Neural cell (in vitro differentiated cells): ENCODE results near the gene PSEN1. TPM values are rescaled to one million over a fixed set of nuclear protein-coding genes. Genes with fewer than 3 reads are reported as not detected.

Source experiments
- H2AFZ ChIP-seq: fragments of 200-600, 300-800 bp; sonication (generic), shearing (Covaris generic); 2 replicates; pipeline ENCODE4 v1.6.0; 2014; ENCODE audit warnings: low read depth, mild to moderate bottlenecking, antibody characterized with exemption, low read length, moderate library complexity
- H3F3A ChIP-seq: fragments of 200-600 bp; shearing (Covaris generic); 2 replicates; pipeline ENCODE4 v1.6.1; 2016; ENCODE audit warnings: mild to moderate bottlenecking, moderate library complexity, mixed read lengths, antibody characterized with exemption, low read length; ENCODE audit not compliant: insufficient read depth, poor library complexity, severe bottlenecking
- H3K27ac ChIP-seq: fragments of 200-600, 300-800 bp; sonication (generic), shearing (Covaris generic); 2 replicates; pipeline ENCODE4 v1.5.1; 2014; ENCODE audit warnings: mild to moderate bottlenecking, low read length, moderate library complexity
- H3K27me3 ChIP-seq: fragments of 300-800, 200-600 bp; sonication (generic), shearing (Covaris generic); 2 replicates; pipeline ENCODE4 v1.6.0; 2014; ENCODE audit warnings: mild to moderate bottlenecking, low read depth, low read length, moderate library complexity; ENCODE audit not compliant: insufficient read depth
- H3K36me3 ChIP-seq: fragments of 300-800, 200-600 bp; sonication (generic), shearing (Covaris generic); 2 replicates; pipeline ENCODE4 v1.5.1; 2014; ENCODE audit warnings: mild to moderate bottlenecking, antibody characterized with exemption, low read length, moderate library complexity; ENCODE audit not compliant: insufficient read depth
- H3K4me2 ChIP-seq: fragments of 300-800, 200-600 bp; sonication (generic), shearing (Covaris generic); 2 replicates; pipeline ENCODE4 v1.6.0; 2014; ENCODE audit warnings: mild to moderate bottlenecking, low read length
- H3K4me3 ChIP-seq: fragments of 300-800, 200-600 bp; sonication (generic), shearing (Covaris generic); 2 replicates; pipeline ENCODE4 v1.5.1; 2014; ENCODE audit warnings: mild to moderate bottlenecking, low read length, moderate library complexity
- H3K79me2 ChIP-seq: fragments of 200-600 bp; shearing (Covaris generic); replicated peaks from 2 replicates; pipeline ENCODE4 v1.6.0; 2014; ENCODE audit warnings: mild to moderate bottlenecking, low read length, moderate library complexity; ENCODE audit not compliant: insufficient read depth
- H3K9ac ChIP-seq: fragments of 300-800, 200-600 bp; sonication (generic), shearing (Covaris generic); 2 replicates; pipeline ENCODE4 v1.6.1; 2016; ENCODE audit warnings: mild to moderate bottlenecking, low read length, mixed read lengths
- H3K9me2 ChIP-seq: fragments of 200-600 bp; shearing (Covaris generic); 2 replicates; pipeline ENCODE4 v1.6.1; 2016; ENCODE audit warnings: mild to moderate bottlenecking, low read length, mixed read lengths; ENCODE audit not compliant: insufficient read depth
- H3K9me3 ChIP-seq: fragments of 200-600, 300-800 bp; sonication (generic), shearing (Covaris generic); 2 replicates; pipeline ENCODE4 v1.6.1; 2016; ENCODE audit warnings: mild to moderate bottlenecking, mixed run types, low read length, moderate library complexity, mixed read lengths
- H4K20me1 ChIP-seq: fragments of 200-600 bp; shearing (Covaris generic); 2 replicates; pipeline ENCODE4 v1.6.1; 2016; ENCODE audit warnings: mild to moderate bottlenecking, mixed run types; ENCODE audit not compliant: insufficient read depth
- EP300 ChIP-seq: fragments of 450-650 bp; conservative IDR thresholded peaks from 2 replicates; pipeline ENCODE4 v1.6.1; 2014; ENCODE audit warnings: antibody characterized with exemption, mild to moderate bottlenecking, moderate library complexity; ENCODE audit not compliant: poor library complexity, severe bottlenecking
- EZH2 ChIP-seq: fragments of 200-600, 300-800 bp; shearing (Covaris generic), sonication (generic); IDR thresholded peaks from 2 replicates; pipeline ENCODE4 v1.6.1; 2014; ENCODE audit warnings: antibody characterized with exemption, low read length, borderline replicate concordance, mild to moderate bottlenecking; ENCODE audit not compliant: insufficient read depth, poor library complexity, severe bottlenecking
- MXI1 ChIP-seq: fragments of 450-650 bp; conservative IDR thresholded peaks from 2 replicates; pipeline ENCODE4 v1.6.1; 2014; ENCODE audit warnings: antibody characterized with exemption, mild to moderate bottlenecking; ENCODE audit not compliant: poor library complexity, severe bottlenecking
- POLR2AphosphoS5 ChIP-seq: IDR thresholded peaks from 2 replicates; pipeline ENCODE4 v1.6.1; 2012
- RAD21 ChIP-seq: fragments of 450-650 bp; conservative IDR thresholded peaks from 2 replicates; pipeline ENCODE4 v1.6.1; 2014; ENCODE audit warnings: antibody characterized with exemption, mild to moderate bottlenecking, moderate library complexity
- SMC3 ChIP-seq: fragments of 450-650 bp; conservative IDR thresholded peaks from 2 replicates; pipeline ENCODE4 v1.6.1; 2014; ENCODE audit warnings: antibody characterized with exemption, mild to moderate bottlenecking, moderate library complexity; ENCODE audit not compliant: poor library complexity
- TAF1 ChIP-seq: IDR thresholded peaks from 2 replicates; pipeline ENCODE4 v1.6.1; 2012; ENCODE audit warnings: low read depth
- polyA plus RNA-seq: library from polyadenylated mRNA; depleted of rRNA; stranded (reverse); fragments of >200 nt; gene quantifications from 2 replicates; pipeline ENCODE4 v1.2.3, GENCODE V29; 2014
- TF ChIP-seq, protein P1 (sequence below): fragments of 450-650 bp; IDR thresholded peaks from 2 replicates; pipeline ENCODE4 v1.5.1; 2014; ENCODE audit warnings: antibody characterized with exemption, mild to moderate bottlenecking, moderate library complexity; ENCODE audit not compliant: poor library complexity, severe bottlenecking
- TF ChIP-seq, protein P2 (sequence below): IDR thresholded peaks from 2 replicates; pipeline ENCODE4 v1.6.1; 2012; ENCODE audit warnings: borderline replicate concordance

PSEN1 gene
- polyA plus RNA-seq, 1 donor from 2014 or later: 40.3 TPM

DNA sequence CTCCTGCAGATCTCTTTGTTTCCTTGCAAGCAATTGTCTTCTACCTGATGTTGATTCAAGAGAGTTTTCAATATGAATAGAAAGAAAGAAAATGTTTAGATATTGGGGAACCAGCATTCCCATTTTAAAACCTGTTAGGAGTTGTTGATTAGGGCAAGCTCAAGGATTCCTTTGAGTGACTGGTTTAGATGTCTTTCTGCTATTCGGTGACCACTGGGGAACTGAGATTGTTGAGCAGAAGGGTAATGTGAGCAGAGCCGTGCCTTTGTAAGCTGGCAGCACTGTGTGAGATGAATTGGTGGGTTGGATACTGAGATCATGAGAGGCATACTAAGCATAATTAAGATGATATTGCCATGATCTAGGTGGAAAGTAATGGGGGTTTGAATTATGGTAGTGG, 61.9 kb downstream of the PSEN1 start:
- Histone ChIP-seq H3K9me2 (no peaks in the 10 kb centered on the region), H3K36me3 (peaks cover 5% of the 10 kb centered on the region), H3K79me2 (no peaks in the 10 kb centered on the region), H3K4me3 (no peak overlapping the region), H3K27ac (no peak overlapping the region), H3K9ac (no peak overlapping the region), H3K9me3 (no peaks in the 10 kb centered on the region), H4K20me1 (no peaks in the 10 kb centered on the region), H3F3A (no peaks in the 10 kb centered on the region), H3K27me3 (no peaks in the 10 kb centered on the region), H2AFZ (no peak overlapping the region), H3K4me2 (no peak overlapping the region)
- TF ChIP-seq SMC3 (no peak), EP300 (no peak), RAD21 (no peak), EZH2 (no peak), MXI1 (no peak), TAF1 (no peak), POLR2AphosphoS5 (no peak)
- TF ChIP-seq, protein P1, sequence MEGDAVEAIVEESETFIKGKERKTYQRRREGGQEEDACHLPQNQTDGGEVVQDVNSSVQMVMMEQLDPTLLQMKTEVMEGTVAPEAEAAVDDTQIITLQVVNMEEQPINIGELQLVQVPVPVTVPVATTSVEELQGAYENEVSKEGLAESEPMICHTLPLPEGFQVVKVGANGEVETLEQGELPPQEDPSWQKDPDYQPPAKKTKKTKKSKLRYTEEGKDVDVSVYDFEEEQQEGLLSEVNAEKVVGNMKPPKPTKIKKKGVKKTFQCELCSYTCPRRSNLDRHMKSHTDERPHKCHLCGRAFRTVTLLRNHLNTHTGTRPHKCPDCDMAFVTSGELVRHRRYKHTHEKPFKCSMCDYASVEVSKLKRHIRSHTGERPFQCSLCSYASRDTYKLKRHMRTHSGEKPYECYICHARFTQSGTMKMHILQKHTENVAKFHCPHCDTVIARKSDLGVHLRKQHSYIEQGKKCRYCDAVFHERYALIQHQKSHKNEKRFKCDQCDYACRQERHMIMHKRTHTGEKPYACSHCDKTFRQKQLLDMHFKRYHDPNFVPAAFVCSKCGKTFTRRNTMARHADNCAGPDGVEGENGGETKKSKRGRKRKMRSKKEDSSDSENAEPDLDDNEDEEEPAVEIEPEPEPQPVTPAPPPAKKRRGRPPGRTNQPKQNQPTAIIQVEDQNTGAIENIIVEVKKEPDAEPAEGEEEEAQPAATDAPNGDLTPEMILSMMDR: no peak
- TF ChIP-seq, protein P2, sequence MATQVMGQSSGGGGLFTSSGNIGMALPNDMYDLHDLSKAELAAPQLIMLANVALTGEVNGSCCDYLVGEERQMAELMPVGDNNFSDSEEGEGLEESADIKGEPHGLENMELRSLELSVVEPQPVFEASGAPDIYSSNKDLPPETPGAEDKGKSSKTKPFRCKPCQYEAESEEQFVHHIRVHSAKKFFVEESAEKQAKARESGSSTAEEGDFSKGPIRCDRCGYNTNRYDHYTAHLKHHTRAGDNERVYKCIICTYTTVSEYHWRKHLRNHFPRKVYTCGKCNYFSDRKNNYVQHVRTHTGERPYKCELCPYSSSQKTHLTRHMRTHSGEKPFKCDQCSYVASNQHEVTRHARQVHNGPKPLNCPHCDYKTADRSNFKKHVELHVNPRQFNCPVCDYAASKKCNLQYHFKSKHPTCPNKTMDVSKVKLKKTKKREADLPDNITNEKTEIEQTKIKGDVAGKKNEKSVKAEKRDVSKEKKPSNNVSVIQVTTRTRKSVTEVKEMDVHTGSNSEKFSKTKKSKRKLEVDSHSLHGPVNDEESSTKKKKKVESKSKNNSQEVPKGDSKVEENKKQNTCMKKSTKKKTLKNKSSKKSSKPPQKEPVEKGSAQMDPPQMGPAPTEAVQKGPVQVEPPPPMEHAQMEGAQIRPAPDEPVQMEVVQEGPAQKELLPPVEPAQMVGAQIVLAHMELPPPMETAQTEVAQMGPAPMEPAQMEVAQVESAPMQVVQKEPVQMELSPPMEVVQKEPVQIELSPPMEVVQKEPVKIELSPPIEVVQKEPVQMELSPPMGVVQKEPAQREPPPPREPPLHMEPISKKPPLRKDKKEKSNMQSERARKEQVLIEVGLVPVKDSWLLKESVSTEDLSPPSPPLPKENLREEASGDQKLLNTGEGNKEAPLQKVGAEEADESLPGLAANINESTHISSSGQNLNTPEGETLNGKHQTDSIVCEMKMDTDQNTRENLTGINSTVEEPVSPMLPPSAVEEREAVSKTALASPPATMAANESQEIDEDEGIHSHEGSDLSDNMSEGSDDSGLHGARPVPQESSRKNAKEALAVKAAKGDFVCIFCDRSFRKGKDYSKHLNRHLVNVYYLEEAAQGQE: no peak

DNA sequence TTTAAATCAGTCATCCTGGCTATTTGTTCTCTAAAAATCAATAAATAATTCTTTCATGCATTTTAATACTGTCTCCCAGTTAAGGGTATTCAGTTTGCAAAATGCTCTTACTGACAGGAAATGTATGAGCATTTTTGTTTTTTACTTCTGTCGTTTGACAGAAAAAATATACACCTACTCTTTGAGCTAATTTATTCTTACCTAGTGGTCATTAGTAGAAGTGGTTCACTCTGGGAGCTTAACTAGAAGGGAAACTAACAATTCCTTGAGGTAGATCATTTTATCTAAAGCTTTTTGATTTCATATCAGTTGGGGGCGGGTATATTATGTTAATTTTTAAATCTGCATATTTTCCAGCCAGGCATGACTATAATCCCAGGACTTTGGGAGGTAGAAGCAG, 67.2 kb downstream of the PSEN1 start:
- Histone ChIP-seq H3K9me2 (no peaks in the 10 kb centered on the region), H2AFZ (no peak overlapping the region), H3K9me3 (no peaks in the 10 kb centered on the region), H3K36me3 (peaks cover 13% of the 10 kb centered on the region), H3K4me2 (no peak overlapping the region), H3K79me2 (no peaks in the 10 kb centered on the region), H3K4me3 (no peak overlapping the region), H3K9ac (no peak overlapping the region), H3F3A (no peaks in the 10 kb centered on the region), H3K27ac (no peak overlapping the region), H3K27me3 (no peaks in the 10 kb centered on the region), H4K20me1 (no peaks in the 10 kb centered on the region)
- TF ChIP-seq MXI1: no peak
- no peak for TF ChIP-seq POLR2AphosphoS5
- no peak for TF ChIP-seq EP300
- no peak for TF ChIP-seq EZH2
- no peak for TF ChIP-seq SMC3
- no peak for TF ChIP-seq RAD21
- TF ChIP-seq, protein P2: no peak
- TF ChIP-seq, protein P1: no peak
